ENCODE measurements around the gene DIPK1B.

The DIPK1B gene

GRCh38 chr9:136686794-136687711 lies 25.3 kb upstream of the DIPK1B start, which contains the start of gene AGPAT2:
AGPAT2 (minus strand) TSS chr9:136687457; CDS start chr9:136687357, 100 bp downstream.
- DNase-seq = peak; percentile 54

GRCh38 chr9:136687721-136688223 lies 24.6 kb upstream of the DIPK1B start:
- DNase-seq = no peak

GRCh38 chr9:136688274-136689107 lies 23.9 kb upstream of the DIPK1B start:
- DNase-seq = no peak

GRCh38 chr9:136689108-136689460 lies 23.3 kb upstream of the DIPK1B start:
- DNase-seq = no peak

GRCh38 chr9:136690104-136690805 lies 22.1 kb upstream of the DIPK1B start:
- no peak for DNase-seq

GRCh38 chr9:136690806-136691261 lies 21.5 kb upstream of the DIPK1B start:
- no peak for DNase-seq

- no peak for DNase-seq
These were observed 20.8 kb upstream of the DIPK1B start for GRCh38 chr9:136691316-136692184.

- DNase-seq = no peak
These were observed 19.9 kb upstream of the DIPK1B start for GRCh38 chr9:136692185-136693134.

GRCh38 chr9:136693135-136693489 lies 19.3 kb upstream of the DIPK1B start:
- no peak for DNase-seq

- no peak for DNase-seq
These were observed 18.7 kb upstream of the DIPK1B start for GRCh38 chr9:136693490-136694162.

GRCh38 chr9:136694163-136694871 lies 18.1 kb upstream of the DIPK1B start:
- DNase-seq = no peak

GRCh38 chr9:136694872-136695247 lies 17.5 kb upstream of the DIPK1B start:
- DNase-seq = no peak

- no peak for DNase-seq
These were observed 16.9 kb upstream of the DIPK1B start for GRCh38 chr9:136695435-136695895.

- no peak for DNase-seq
These were observed 16.4 kb upstream of the DIPK1B start for GRCh38 chr9:136695955-136696354.

GRCh38 chr9:136696502-136696901 lies 15.9 kb upstream of the DIPK1B start:
- no peak for DNase-seq

- no peak for DNase-seq
These were observed 15.1 kb upstream of the DIPK1B start for GRCh38 chr9:136697146-136697820.

GRCh38 chr9:136697821-136698526 lies 14.4 kb upstream of the DIPK1B start:
- DNase-seq = no peak

- no peak for DNase-seq
These were observed 13.6 kb upstream of the DIPK1B start for GRCh38 chr9:136698635-136699246.

All from NCI-H748 treated with DMSO at 0.1 percent for 48 hours (cell line).